ENCODE measurements around the gene C5orf63.
"Not testable (repeated sequence)": the region's sequence is repeated elsewhere in the genome, so short reads cannot be mapped to it uniquely, and the experiment has no call there.

The C5orf63 gene

GRCh38 chr5:127072861-127073846, at the start of gene C5orf63:
Gene C5orf63, minus strand, starts transcription at chr5:127073502. Its CDS starts 14,507 bp downstream, at chr5:127058995.
- DNase-seq (ENCODE audit: low read depth) = no peak
- H3K4me3 ChIP-seq (ENCODE audit: control insufficient read depth, low read depth, low read length) = peak within 1 kb of the TSS; percentile 45
- TF ChIP-seq, protein P1, sequence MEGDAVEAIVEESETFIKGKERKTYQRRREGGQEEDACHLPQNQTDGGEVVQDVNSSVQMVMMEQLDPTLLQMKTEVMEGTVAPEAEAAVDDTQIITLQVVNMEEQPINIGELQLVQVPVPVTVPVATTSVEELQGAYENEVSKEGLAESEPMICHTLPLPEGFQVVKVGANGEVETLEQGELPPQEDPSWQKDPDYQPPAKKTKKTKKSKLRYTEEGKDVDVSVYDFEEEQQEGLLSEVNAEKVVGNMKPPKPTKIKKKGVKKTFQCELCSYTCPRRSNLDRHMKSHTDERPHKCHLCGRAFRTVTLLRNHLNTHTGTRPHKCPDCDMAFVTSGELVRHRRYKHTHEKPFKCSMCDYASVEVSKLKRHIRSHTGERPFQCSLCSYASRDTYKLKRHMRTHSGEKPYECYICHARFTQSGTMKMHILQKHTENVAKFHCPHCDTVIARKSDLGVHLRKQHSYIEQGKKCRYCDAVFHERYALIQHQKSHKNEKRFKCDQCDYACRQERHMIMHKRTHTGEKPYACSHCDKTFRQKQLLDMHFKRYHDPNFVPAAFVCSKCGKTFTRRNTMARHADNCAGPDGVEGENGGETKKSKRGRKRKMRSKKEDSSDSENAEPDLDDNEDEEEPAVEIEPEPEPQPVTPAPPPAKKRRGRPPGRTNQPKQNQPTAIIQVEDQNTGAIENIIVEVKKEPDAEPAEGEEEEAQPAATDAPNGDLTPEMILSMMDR (IDR thresholded peaks at IDR 0.05; ENCODE audit: control insufficient read depth, insufficient read depth, low read depth, low read length, missing control alignments) = no peak

GRCh38 chr5:127112347-127112864, 39.1 kb upstream of the C5orf63 start:
- no peak overlapping the region for H3K4me3 ChIP-seq (ENCODE audit: control insufficient read depth, low read depth, low read length)
- TF ChIP-seq, protein P1 (IDR thresholded peaks at IDR 0.05; ENCODE audit: control insufficient read depth, insufficient read depth, low read depth, low read length, missing control alignments) = no peak
- no peak for DNase-seq (ENCODE audit: low read depth)

DNA sequence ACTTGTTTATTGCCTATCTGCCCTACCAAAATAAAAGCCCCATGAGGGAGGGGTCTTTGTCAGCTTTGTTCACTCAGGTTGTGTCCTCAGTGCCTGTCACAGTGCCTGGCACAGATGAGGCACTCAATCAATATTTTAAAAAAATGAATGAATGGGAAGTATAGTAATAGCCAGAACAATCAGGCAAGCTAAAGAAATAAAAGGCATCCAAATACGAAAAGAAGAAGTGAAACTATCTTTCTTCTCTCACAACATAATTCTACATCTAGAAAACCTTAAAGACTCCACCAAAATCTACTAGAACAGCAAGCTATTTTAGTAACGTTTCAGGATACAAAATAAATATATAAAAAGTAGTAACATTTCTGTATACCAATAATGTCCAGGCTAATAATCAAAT, 37.8 kb upstream of the C5orf63 start:
- TF ChIP-seq, protein P1 (IDR thresholded peaks at IDR 0.05; ENCODE audit: control insufficient read depth, insufficient read depth, low read depth, low read length, missing control alignments) = no peak
- DNase-seq (ENCODE audit: low read depth) = no peak
- H3K4me3 ChIP-seq (ENCODE audit: control insufficient read depth, low read depth, low read length) = no peak overlapping the region

DNA sequence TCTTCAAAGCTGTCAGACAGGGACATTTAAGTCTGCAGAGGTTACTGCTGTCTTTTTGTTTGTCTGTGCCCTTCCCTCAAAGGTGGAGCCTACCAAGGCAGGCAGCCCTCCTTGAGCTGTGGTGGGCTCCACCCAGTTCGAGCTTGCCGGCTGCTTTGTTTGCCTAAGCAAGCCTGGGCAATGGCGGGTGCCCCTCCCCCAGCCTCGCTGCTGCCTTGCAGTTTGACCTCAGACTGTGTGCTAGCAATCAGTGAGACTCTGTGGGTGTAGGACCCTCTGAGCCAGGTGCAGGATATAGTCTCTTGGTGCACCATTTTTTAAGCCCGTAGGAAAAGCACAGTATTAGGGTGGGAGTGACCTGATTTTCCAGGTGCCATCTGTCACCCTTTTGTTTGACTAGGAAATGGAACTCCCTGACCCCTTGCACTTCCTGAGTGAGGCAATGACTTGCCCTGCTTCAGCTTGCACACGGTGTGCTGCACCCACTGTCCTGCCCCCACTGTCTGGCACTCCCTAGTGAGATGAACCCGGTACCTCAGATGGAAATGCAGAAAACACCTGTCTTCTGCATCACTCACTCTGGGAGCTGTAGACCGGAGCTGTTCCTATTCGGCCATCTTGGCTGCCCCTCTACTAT, 35.4 kb upstream of the C5orf63 start:
- not testable (repeated sequence) for DNase-seq (ENCODE audit: low read depth); H3K4me3 ChIP-seq (ENCODE audit: control insufficient read depth, low read depth, low read length)

DNA sequence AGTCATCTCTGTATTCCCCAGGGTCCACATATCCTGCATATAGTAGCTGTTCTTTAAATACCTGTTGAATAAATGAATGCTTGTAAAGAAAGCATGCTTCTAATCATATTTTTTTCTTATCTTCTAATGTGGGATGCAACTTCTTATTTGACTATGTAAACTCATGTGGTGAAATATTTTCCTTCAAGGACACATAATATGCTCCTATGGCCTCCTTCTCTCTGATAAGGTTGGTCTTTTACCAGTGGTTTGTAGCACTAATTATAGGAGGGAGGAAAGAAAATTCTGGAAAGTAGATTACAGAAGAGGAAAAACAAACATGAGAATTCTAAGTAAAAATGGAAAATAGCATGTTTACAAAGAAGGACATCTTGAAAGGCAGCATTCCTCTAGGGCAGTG, 28.6 kb upstream of the C5orf63 start:
- TF ChIP-seq, protein P1 (IDR thresholded peaks at IDR 0.05; ENCODE audit: control insufficient read depth, insufficient read depth, low read depth, low read length, missing control alignments) = no peak
- no peak overlapping the region for H3K4me3 ChIP-seq (ENCODE audit: control insufficient read depth, low read depth, low read length)
- no peak for DNase-seq (ENCODE audit: low read depth)

DNA sequence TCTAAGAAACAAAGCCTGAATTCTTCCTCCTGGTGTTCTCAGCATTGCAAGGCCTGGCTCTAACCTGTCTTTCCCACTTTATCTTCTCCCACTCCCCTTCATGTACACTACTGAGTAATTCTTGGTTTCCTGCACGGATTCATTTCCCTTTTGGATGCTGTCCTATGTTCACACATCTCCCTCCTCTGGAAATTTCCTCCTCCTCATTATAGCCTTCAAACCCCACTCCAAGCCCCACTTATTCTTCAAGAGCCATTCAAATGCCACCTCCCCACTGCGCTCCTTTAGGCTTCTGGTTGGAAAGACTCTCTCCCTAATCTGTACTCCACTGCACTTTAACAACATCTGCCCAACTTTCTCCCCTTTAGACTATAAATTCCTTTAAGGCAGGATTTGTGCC, 28.2 kb upstream of the C5orf63 start:
- TF ChIP-seq, protein P1 (IDR thresholded peaks at IDR 0.05; ENCODE audit: control insufficient read depth, insufficient read depth, low read depth, low read length, missing control alignments) = no peak
- DNase-seq (ENCODE audit: low read depth) = no peak
- H3K4me3 ChIP-seq (ENCODE audit: control insufficient read depth, low read depth, low read length) = no peak overlapping the region

DNA sequence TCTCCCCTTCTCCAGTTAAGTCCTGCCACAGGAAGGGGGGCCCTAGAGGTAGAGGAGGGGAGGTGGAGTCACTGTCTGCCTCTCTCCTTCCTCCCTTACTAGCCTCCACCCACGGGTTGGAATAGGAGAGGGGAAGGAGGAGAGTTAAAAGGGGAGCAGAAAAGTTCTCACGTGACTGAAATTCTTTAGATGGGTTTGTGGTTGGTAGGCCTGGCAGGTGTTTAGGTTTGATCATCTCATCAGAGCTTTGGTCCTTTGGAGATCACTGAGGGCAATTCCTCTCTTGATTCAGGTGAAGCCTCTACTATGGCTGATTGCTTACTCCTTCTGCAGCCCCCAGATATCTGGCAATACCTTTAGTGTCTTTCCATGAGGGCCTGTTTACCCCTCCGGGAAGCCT, 24.9 kb upstream of the C5orf63 start:
- TF ChIP-seq, protein P1 (IDR thresholded peaks at IDR 0.05; ENCODE audit: control insufficient read depth, insufficient read depth, low read depth, low read length, missing control alignments) = no peak
- no peak overlapping the region for H3K4me3 ChIP-seq (ENCODE audit: control insufficient read depth, low read depth, low read length)
- DNase-seq (ENCODE audit: low read depth) = no peak
